BLaER1 treated with 17β-estradiol and CSF1 and Interleukin-3, amounts not matched to agents 10 nM and 100 nM (cell line): ENCODE data around the gene EIF4B.
A peak's percentile ranks its signal among the peaks of the same experiment; 100 is the strongest.

Source experiments
- H3K27ac ChIP-seq, 11 experiments: shearing (Covaris generic); formaldehyde crosslinking; 2 replicates each; pipeline ENCODE4 v1.8.1; 2022
- H3K27me3 ChIP-seq, 11 experiments: shearing (Covaris generic); formaldehyde crosslinking; 2 replicates each; pipeline ENCODE4 v1.8.1; 2022
- H3K36me3 ChIP-seq, 11 experiments: shearing (Covaris generic); formaldehyde crosslinking; 2 replicates each; pipeline ENCODE4 v1.8.1; 2022
- H3K4me1 ChIP-seq, 10 experiments: shearing (Covaris generic); formaldehyde crosslinking; 2 replicates each; pipeline ENCODE4 v1.8.1; 2022
- H3K4me2 ChIP-seq, 11 experiments: shearing (Covaris generic); formaldehyde crosslinking; 2 replicates each; pipeline ENCODE4 v1.8.1; 2022
- H3K4me3 ChIP-seq, 10 experiments: shearing (Covaris generic); formaldehyde crosslinking; 2 replicates each; pipeline ENCODE4 v1.8.1; 2022
- H3K9ac ChIP-seq, 11 experiments: shearing (Covaris generic); formaldehyde crosslinking; 2 replicates each; pipeline ENCODE4 v1.8.1; 2022
- H3K9me3 ChIP-seq, 11 experiments: shearing (Covaris generic); formaldehyde crosslinking; replicated peaks in 1 of 11; 2 replicates each; pipeline ENCODE4 v1.8.1; 2022
- H4K20me1 ChIP-seq, 11 experiments: shearing (Covaris generic); formaldehyde crosslinking; 2 replicates each; pipeline ENCODE4 v1.8.1; 2022
- Cebpa-rat ChIP-seq, 11 experiments: shearing (Covaris generic); IDR thresholded peaks; 2 replicates each; pipeline ENCODE4 v1.8.1; 2022

Gene EIF4B

DNA sequence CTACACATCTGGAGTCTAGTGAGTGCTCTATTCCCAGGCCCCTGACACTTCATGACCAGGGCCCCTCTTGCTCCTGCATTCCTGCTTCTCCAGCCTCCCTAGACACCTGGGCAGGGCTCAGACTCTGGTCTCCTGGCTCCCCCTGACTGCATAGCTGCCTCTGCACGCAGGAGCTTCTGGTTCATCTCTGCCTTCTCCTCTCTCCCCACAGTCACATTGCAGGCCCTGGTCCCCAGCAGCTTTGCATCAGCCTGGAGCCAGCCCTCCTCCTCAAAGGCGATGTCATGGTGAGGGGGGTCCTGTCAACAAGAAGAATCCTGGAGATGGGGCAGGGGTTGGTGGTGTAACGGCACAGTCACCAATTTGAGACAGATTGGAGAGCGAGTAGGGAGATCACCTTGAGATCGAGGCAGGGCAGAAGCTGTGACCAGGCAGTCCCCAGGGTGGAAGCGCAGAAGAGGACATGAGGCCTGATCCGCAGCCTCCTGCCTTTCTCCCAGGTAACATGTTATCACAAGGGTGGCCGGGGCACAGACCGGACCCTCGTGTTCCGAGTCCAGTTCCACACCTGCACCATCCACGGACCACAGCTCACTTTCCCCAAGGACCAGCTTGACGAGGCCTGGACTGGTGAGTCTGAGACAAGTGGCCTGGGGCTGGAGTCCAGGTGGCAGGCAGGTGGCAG lies 51.7 kb downstream of the EIF4B start:
- Histone ChIP-seq H4K20me1 (peaks cover 0 to 8% (median 0%) of the 10 kb centered on the region in 11 experiments; a peak in 2 of 22 replicates), H3K36me3 (no peaks in the 10 kb centered on the region), H3K27me3 (no peaks in the 10 kb centered on the region), H3K9me3 (no peaks in the 10 kb centered on the region), H3K9ac (no peak overlapping the region; a peak in 1 of 22 replicates), H3K4me3 (no peak overlapping the region), H3K27ac (no peak overlapping the region), H3K4me1 (peaks cover 9 to 21% (median 14%) of the 10 kb centered on the region in 10 experiments; a peak in 19 of 20 replicates), H3K4me2 (no peak overlapping the region)
- no peak for TF ChIP-seq Cebpa-rat (IDR thresholded peaks at IDR 0.05)

DNA sequence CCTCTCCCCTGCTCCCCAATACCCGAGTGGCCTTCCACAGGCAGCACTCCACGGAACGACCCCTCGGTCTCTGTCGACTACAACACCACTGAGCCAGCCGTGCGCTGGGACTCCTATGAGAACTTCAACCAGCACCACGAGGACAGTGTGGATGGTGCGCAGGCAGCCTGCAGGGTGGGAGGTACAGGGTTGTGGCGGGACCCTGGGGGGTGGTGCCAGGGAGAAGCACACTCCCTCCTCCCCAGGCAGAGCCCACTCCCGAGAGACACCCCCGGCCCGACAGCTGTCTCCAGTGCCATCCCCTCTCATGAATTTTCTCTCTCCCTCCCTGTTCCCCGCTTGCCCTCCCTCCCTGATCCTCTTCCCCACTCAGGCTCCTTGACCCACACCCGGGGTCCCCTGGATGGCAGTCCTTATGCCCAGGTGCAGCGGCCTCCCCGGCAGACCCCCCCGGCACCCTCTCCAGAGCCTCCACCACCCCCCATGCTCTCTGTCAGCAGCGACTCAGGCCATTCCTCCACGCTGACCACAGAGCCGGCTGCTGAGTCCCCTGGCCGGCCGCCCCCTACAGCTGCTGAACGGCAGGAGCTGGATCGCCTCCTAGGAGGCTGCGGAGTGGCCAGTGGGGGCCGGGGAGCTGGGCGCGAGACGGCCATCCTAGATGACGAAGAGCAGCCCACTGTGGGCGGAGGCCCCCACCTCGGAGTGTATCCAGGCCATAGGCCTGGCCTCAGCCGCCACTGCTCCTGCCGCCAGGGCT lies 52.6 kb downstream of the EIF4B start:
- Histone ChIP-seq H3K27ac (no peak overlapping the region), H3K27me3 (no peaks in the 10 kb centered on the region), H3K36me3 (peaks cover 0 to 5% (median 0%) of the 10 kb centered on the region in 11 experiments; a peak in 5 of 22 replicates), H3K9ac (no peak overlapping the region), H3K9me3 (no peaks in the 10 kb centered on the region), H4K20me1 (peaks cover 0 to 8% (median 0%) of the 10 kb centered on the region in 11 experiments; a peak in 3 of 22 replicates), H3K4me1 (peaks cover under 1 to 16% (median 10%) of the 10 kb centered on the region in 10 experiments; a peak in 19 of 20 replicates), H3K4me3 (no peak overlapping the region), H3K4me2 (no peak overlapping the region)
- no peak for TF ChIP-seq Cebpa-rat (IDR thresholded peaks at IDR 0.05)

DNA sequence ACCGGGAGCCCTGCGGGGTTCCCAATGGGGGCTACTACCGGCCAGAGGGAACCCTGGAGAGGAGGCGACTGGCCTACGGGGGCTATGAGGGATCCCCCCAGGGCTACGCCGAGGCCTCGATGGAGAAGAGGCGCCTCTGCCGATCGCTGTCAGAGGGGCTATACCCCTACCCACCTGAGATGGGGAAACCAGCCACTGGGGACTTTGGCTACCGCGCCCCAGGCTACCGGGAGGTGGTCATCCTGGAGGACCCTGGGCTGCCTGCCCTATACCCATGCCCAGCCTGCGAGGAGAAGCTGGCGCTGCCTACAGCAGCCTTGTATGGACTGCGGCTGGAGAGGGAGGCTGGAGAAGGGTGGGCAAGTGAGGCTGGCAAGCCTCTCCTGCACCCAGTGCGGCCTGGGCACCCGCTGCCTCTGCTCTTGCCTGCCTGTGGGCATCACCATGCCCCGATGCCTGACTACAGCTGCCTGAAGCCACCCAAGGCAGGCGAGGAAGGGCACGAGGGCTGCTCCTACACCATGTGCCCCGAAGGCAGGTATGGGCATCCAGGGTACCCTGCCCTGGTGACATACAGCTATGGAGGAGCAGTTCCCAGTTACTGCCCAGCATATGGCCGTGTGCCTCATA lies 53.3 kb downstream of the EIF4B start:
- H3K9me3 ChIP-seq = no peaks in the 10 kb centered on the region
- no peak for TF ChIP-seq Cebpa-rat (IDR thresholded peaks at IDR 0.05)
- peaks cover 0 to 12% (median 4%) of the 10 kb centered on the region in 11 experiments; a peak in 13 of 22 replicates for H3K36me3 ChIP-seq
- H3K27ac ChIP-seq = no peak overlapping the region
- no peak overlapping the region for H3K4me2 ChIP-seq
- peaks cover 0 to 21% (median 15%) of the 10 kb centered on the region in 10 experiments; a peak in 16 of 20 replicates for H3K4me1 ChIP-seq
- no peaks in the 10 kb centered on the region for H3K27me3 ChIP-seq
- peaks cover 0 to 8% (median 0%) of the 10 kb centered on the region in 11 experiments; a peak in 3 of 22 replicates for H4K20me1 ChIP-seq
- H3K4me3 ChIP-seq = no peak overlapping the region
- peak overlapping the region in 1 of 11 experiments; percentile 10; a peak in 2 of 22 replicates for H3K9ac ChIP-seq

DNA sequence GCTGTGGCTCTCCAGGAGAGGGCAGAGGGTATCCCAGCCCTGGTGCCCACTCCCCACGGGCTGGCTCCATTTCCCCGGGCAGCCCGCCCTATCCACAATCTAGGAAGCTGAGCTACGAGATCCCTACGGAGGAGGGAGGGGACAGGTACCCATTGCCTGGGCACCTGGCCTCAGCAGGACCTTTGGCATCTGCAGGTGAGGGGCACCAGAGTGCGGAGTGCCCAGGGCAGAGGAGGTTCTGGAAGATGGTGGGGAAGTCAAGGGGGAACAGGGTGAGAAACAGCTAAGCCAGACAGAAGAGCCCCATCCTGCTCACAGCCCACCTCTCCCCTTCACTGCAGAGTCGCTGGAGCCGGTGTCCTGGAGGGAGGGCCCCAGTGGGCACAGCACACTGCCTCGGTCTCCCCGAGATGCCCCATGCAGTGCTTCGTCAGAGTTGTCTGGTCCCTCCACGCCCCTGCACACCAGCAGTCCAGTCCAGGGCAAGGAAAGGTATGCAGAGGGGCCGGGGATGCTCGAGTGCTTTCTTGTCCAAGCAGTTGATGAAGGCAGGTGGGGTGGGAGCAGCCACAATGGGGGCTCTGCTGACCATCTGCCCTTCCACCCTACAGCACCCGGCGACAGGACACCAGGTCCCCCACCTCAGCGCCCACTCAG lies 53.9 kb downstream of the EIF4B start:
- Histone ChIP-seq H3K4me1 (peaks cover 0 to 17% (median 12%) of the 10 kb centered on the region in 10 experiments; a peak in 14 of 20 replicates), H3K4me3 (no peak overlapping the region), H3K27me3 (no peaks in the 10 kb centered on the region), H3K9me3 (no peaks in the 10 kb centered on the region), H3K36me3 (peaks cover 5 to 18% (median 10%) of the 10 kb centered on the region in 11 experiments; a peak in 19 of 22 replicates), H3K4me2 (no peak overlapping the region), H3K27ac (no peak overlapping the region), H4K20me1 (peaks cover 0 to 8% (median 0%) of the 10 kb centered on the region in 11 experiments; a peak in 6 of 22 replicates), H3K9ac (peak overlapping the region in 1 of 11 experiments; percentile 10; a peak in 1 of 22 replicates)
- TF ChIP-seq Cebpa-rat (IDR thresholded peaks at IDR 0.05) = no peak

DNA sequence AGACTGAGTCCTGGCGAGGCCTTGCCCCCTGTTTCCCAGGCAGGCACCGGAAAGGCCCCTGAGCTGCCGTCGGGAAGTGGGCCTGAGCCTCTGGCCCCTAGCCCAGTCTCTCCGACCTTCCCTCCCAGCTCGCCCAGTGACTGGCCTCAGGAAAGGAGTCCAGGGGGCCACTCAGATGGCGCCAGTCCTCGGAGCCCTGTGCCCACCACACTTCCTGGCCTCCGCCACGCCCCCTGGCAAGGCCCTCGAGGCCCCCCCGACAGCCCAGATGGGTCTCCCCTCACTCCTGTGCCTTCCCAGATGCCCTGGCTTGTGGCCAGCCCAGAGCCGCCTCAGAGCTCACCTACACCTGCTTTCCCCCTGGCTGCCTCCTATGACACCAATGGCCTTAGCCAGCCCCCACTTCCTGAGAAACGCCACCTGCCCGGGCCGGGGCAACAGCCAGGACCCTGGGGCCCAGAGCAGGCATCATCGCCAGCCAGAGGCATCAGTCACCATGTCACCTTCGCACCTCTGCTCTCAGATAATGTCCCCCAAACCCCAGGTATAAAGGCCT lies 54.5 kb downstream of the EIF4B start:
- H3K36me3 ChIP-seq = peaks cover 11 to 24% (median 16%) of the 10 kb centered on the region in 11 experiments; a peak in 21 of 22 replicates
- peaks cover 0 to 14% (median 0%) of the 10 kb centered on the region in 11 experiments; a peak in 6 of 22 replicates for H4K20me1 ChIP-seq
- H3K27me3 ChIP-seq = no peaks in the 10 kb centered on the region
- H3K4me1 ChIP-seq = peaks cover 0 to 22% (median 15%) of the 10 kb centered on the region in 10 experiments; a peak in 15 of 20 replicates
- H3K4me2 ChIP-seq = no peak overlapping the region
- no peaks in the 10 kb centered on the region for H3K9me3 ChIP-seq
- no peak overlapping the region for H3K27ac ChIP-seq
- TF ChIP-seq Cebpa-rat (IDR thresholded peaks at IDR 0.05) = no peak
- H3K9ac ChIP-seq = no peak overlapping the region
- no peak overlapping the region for H3K4me3 ChIP-seq

DNA sequence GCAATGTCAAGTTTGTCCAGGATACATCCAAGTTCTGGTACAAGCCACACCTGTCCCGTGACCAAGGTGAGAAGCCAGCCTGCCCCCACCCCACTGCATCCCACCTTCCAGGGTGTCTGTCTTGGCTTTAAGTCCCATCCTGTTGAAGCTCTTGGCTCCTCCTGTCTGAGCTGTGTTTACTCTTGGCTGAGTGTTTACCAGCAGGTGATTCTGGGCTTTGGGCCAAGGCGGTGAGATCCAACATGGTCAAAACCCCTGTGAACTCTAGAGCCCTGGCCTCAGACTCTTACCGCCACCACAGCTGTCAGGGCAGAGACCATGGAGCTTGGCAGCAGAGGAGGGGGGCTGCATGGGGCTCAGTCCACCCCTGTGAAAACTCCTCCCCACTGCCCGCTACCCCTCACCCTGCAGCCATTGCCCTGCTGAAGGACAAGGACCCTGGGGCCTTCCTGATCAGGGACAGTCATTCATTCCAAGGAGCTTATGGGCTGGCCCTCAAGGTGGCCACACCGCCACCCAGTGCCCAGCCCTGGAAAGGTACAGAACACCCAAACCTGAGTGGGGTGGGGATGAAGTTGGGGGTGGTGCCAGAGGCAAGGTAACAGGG lies 55.3 kb downstream of the EIF4B start:
- Histone ChIP-seq H3K27ac (no peak overlapping the region), H3K4me3 (no peak overlapping the region), H3K9ac (peak overlapping the region in 1 of 11 experiments; percentile 48; a peak in 1 of 22 replicates), H3K36me3 (peaks cover 12 to 29% (median 17%) of the 10 kb centered on the region in 11 experiments; a peak in 21 of 22 replicates), H3K4me1 (peaks cover 5 to 29% (median 22%) of the 10 kb centered on the region in 10 experiments; a peak in 19 of 20 replicates), H3K4me2 (no peak overlapping the region), H3K27me3 (no peaks in the 10 kb centered on the region), H4K20me1 (peaks cover 0 to 14% (median 0%) of the 10 kb centered on the region in 11 experiments; a peak in 6 of 22 replicates), H3K9me3 (no peaks in the 10 kb centered on the region)
- no peak for TF ChIP-seq Cebpa-rat (IDR thresholded peaks at IDR 0.05)

DNA sequence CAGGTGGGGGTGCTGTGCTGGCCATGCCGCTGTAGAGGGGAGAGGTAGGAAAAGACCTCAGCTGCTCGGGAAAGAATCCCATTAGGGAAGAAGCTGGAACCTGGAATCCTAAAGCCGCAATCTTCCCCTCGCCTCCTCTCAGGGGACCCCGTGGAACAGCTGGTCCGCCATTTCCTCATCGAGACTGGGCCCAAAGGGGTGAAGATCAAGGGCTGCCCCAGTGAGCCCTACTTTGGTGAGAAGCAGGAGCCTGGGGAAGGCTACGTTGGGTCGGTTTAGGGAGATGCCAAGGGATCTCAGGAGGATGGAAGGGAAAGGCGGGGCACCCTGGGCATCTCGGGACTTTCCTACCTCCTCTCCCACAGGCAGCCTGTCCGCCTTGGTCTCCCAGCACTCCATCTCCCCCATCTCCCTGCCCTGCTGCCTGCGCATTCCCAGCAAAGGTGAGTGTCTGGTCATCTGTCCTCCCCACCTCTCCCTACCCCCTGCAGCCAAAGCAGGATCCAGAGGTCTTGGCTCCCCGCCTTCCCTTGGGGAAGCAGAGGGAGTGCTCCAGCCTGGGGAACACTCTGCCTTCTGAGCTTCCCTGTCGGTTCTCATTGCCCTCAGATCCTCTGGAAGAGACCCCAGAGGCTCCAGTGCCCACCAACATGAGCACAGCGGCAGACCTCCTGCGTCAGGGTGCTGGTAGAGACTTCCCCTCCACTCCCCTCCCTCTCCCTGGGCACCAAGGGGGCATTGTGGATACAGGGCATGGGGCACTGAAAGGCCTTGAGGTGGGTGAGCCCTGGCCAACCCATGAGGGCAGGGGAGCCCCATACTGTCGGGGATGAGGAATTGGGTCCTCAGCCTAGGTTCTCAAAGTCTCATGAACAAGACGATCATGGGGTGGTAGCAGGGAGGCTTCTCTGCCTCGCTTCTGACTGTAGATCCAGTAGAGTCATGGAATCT lies 56.0 kb downstream of the EIF4B start:
- Histone ChIP-seq H3K4me2 (no peak overlapping the region), H3K9ac (no peak overlapping the region), H3K27ac (no peak overlapping the region), H3K36me3 (peaks cover 13 to 34% (median 17%) of the 10 kb centered on the region in 11 experiments; a peak in 21 of 22 replicates), H3K27me3 (no peaks in the 10 kb centered on the region), H3K4me1 (peaks cover 7 to 36% (median 26%) of the 10 kb centered on the region in 10 experiments; a peak in 19 of 20 replicates), H4K20me1 (peaks cover 0 to 15% (median 0%) of the 10 kb centered on the region in 11 experiments; a peak in 6 of 22 replicates), H3K4me3 (no peak overlapping the region), H3K9me3 (no peaks in the 10 kb centered on the region)
- TF ChIP-seq Cebpa-rat (IDR thresholded peaks at IDR 0.05) = no peak
